K562 (cell line): ENCODE measurements around the gene CNGB1. TPM values are rescaled to one million over a fixed set of nuclear protein-coding genes. Genes with fewer than 3 reads are reported as not detected.

ENCODE experiments used
- ATAC-seq: fragments of 200-7000 bp; cut with Tn5 transposase; 3 replicates; pipeline ENCODE4 v1.9.1; 2020; ENCODE audit warnings: moderate library complexity
- BruUV-seq: library from RNA; stranded (reverse); fragments of 400-500 nt; replicated peaks from 2 replicates; lab custom pipeline; 2021; lab: Mats Ljungman, UMichigan
- CTCF ChIA-PET: fragments of 300-600 bp; formaldehyde crosslinking; extraction: SDS; loops from one replicate; lab custom pipeline; 2021; ENCODE audit warnings: low intra/inter-chr PET ratio; lab: Yijun Ruan, JAX
- POLR2A ChIA-PET: fragments of 300-600, 350-650 bp; sonication (Branson Sonifier 250); formaldehyde crosslinking; extraction: SDS; loops from one replicate; lab custom pipeline; 2021; ENCODE audit warnings: antibody characterized with exemption, inconsistent platforms; lab: Yijun Ruan, JAX
- DNase-seq, 4 experiments: peaks; one replicate each; pipeline versions ENCODE4 v3.0.0 to v3.0.0-alpha.2; 2011 to 2018; ENCODE audit warnings: low spot score in 3 of 4, mixed read lengths in 3 of 4; ENCODE audit errors: extremely low read depth in 1 of 4
- FAIRE-seq: peaks from 2 replicates; lab custom pipeline; 2011; peaks lifted over from hg19 to GRCh38; lab: Jason Lieb, UNC
- H2AFZ ChIP-seq: 2 replicates; pipeline ENCODE4 v1.6.0; 2011; ENCODE audit warnings: low read depth, low read length, control low read depth, inconsistent platforms
- H3K27ac ChIP-seq: fragments of 200-600 bp; 3 replicates; pipeline ENCODE4 v1.8.0; 2011; ENCODE audit warnings: low read depth, mild to moderate bottlenecking, control low read depth, inconsistent platforms, low read length, moderate library complexity, mixed read lengths; ENCODE audit errors: extremely low read depth
- H3K27me3 ChIP-seq, 2 experiments: fragments of 300-600 bp in 1 of 2; 2 replicates in 1 of 2; 3 replicates in 1 of 2; pipeline versions ENCODE4 v1.6.0 to v1.8.0; 2011; ENCODE audit warnings: inconsistent platforms in 2 of 2, low read length in 2 of 2, mild to moderate bottlenecking in 1 of 2, mixed read lengths in 1 of 2, moderate library complexity in 1 of 2; ENCODE audit not compliant: control insufficient read depth in 2 of 2, insufficient read depth in 2 of 2
- H3K36me3 ChIP-seq: fragments of 300-600 bp; 3 replicates; pipeline ENCODE4 v1.8.0; 2011; ENCODE audit warnings: mild to moderate bottlenecking, low read length, inconsistent platforms; ENCODE audit not compliant: control insufficient read depth, insufficient read depth
- H3K4me1 ChIP-seq, 2 experiments: fragments of 200-600 bp in 1 of 2; replicated peaks in 1 of 2; 2 replicates in 1 of 2; 3 replicates in 1 of 2; pipeline versions ENCODE4 v1.5.1 to v1.8.0; 2011; ENCODE audit warnings: inconsistent platforms in 2 of 2, low read length in 2 of 2, mild to moderate bottlenecking in 1 of 2, mixed read lengths in 1 of 2, moderate library complexity in 1 of 2; ENCODE audit not compliant: control insufficient read depth in 2 of 2, insufficient read depth in 2 of 2
- H3K4me2 ChIP-seq: 2 replicates; pipeline ENCODE4 v1.6.1; 2011; ENCODE audit warnings: low read length, control low read depth, inconsistent platforms, mixed read lengths; ENCODE audit not compliant: insufficient read depth
- H3K4me3 ChIP-seq: fragments of 200-600 bp; sonication (generic), shearing (Covaris generic); 2 replicates; pipeline ENCODE4 v1.5.1; 2016; ENCODE audit warnings: control low read depth, inconsistent platforms
- H3K79me2 ChIP-seq: fragments of 200-600 bp; 3 replicates; pipeline ENCODE4 v1.8.0; 2011; ENCODE audit warnings: low read length, inconsistent platforms; ENCODE audit not compliant: control insufficient read depth, insufficient read depth
- H3K9ac ChIP-seq, 2 experiments: 2 replicates each; pipeline versions ENCODE4 v1.6.0 to v1.6.1; 2011; ENCODE audit warnings: low read depth in 2 of 2, low read length in 2 of 2, control low read depth in 1 of 2, inconsistent platforms in 1 of 2, mild to moderate bottlenecking in 1 of 2, mixed read lengths in 1 of 2; ENCODE audit not compliant: insufficient read depth in 1 of 2
- H3K9me1 ChIP-seq: one replicate; pipeline ENCODE4 v1.6.0; 2011; ENCODE audit warnings: inconsistent platforms, mild to moderate bottlenecking, low read length, moderate library complexity; ENCODE audit not compliant: control insufficient read depth, insufficient read depth
- H3K9me3 ChIP-seq: replicated peaks from 2 replicates; pipeline ENCODE4 v1.5.1; 2011; ENCODE audit warnings: low read depth, low read length, inconsistent platforms; ENCODE audit not compliant: control insufficient read depth, insufficient read depth
- H4K20me1 ChIP-seq: replicated peaks from 2 replicates; pipeline ENCODE4 v1.6.1; 2011; ENCODE audit warnings: low read length, inconsistent platforms, mixed read lengths; ENCODE audit not compliant: control insufficient read depth, insufficient read depth
- HSF4 ChIP-seq: fragments of 250-450 bp; sonication (Bioruptor Pico); IDR thresholded peaks from 2 replicates; pipeline ENCODE4 v2.1.2; 2022; ENCODE audit warnings: mild to moderate bottlenecking, moderate library complexity, borderline replicate concordance
- MYBL2 ChIP-seq, 2 experiments: fragments of 450-650 bp in 1 of 2; sonication (generic) in 1 of 2; formaldehyde crosslinking in 1 of 2; IDR thresholded peaks; 2 replicates each; pipeline versions ENCODE4 v1.6.1 to v1.8.1; 2017 to 2022; ENCODE audit warnings: borderline replicate concordance in 1 of 2, inconsistent platforms in 1 of 2, low read depth in 1 of 2, mild to moderate bottlenecking in 1 of 2, missing genetic modification reagents in 1 of 2, moderate library complexity in 1 of 2
- NFIC ChIP-seq: fragments of 450-650 bp; IDR thresholded peaks from 2 replicates; pipeline ENCODE4 v1.6.1; 2017; ENCODE audit warnings: mild to moderate bottlenecking, inconsistent platforms
- TAF7 ChIP-seq: fragments of 450-650 bp; IDR thresholded peaks from 2 replicates; pipeline ENCODE4 v1.6.1; 2016; ENCODE audit warnings: missing genetic modification characterization, missing compliant biosample characterization
- TCF3 ChIP-seq: sonication (generic); formaldehyde crosslinking; IDR thresholded peaks from 2 replicates; pipeline ENCODE4 v1.4.0; 2020; ENCODE audit warnings: mild to moderate bottlenecking, missing genetic modification reagents
- ZKSCAN8 ChIP-seq: fragments of 200-800 bp; sonication (Bioruptor generic); IDR thresholded peaks from 2 replicates; pipeline ENCODE4 v1.6.1; 2016; ENCODE audit warnings: missing genetic modification characterization, missing compliant biosample characterization
- WGBS: fragments of 100-300 bp; shearing (Covaris generic); methylation state at CpG from one replicate; pipeline ENCODE4 v1.1.6; 2016; ENCODE audit warnings: low coverage, mixed read lengths; ENCODE audit not compliant: insufficient coverage; ENCODE audit errors: missing lambda C conversion rate; 5-methylcytosine and 5-hydroxymethylcytosine counted together
- in situ Hi-C: fragments of 300-500 bp; cut with MboI; formaldehyde crosslinking; loops from 4 replicates; pipeline ENCODE4 v1.15.0; 2018; ENCODE audit warnings: inconsistent platforms, mixed read lengths
- intact Hi-C: fragments of 100-400 bp; cut with micrococcal nuclease; formaldehyde crosslinking; loops from 2 replicates; pipeline ENCODE4 v1.14.2; 2022
- polyA plus RNA-seq, 8 experiments: library from polyadenylated mRNA; depleted of rRNA in 4 of 8; stranded (reverse) in 5 of 8; unstranded in 3 of 8; fragments of >200 nt; fragmentation: Nextera tagmentation in 2 of 8; fragmentation: Illumina TruSeq in 1 of 8; extraction: Ambion mirVana in 2 of 8; extraction: Trizol in 1 of 8; gene quantifications; 2 replicates each; pipeline versions ENCODE4 v1.2.1 to v1.2.3, GENCODE V29; 2011 to 2014; ENCODE audit warnings: inconsistent platforms in 1 of 8, missing spikeins in 1 of 8
- total RNA-seq, 7 experiments: library from RNA; depleted of rRNA in 6 of 7; stranded (reverse); fragments of >200 nt in 6 of 7; fragmentation: Illumina TruSeq in 2 of 7; extraction: Trizol in 2 of 7; gene quantifications; 2 replicates each; pipeline versions ENCODE4 v1.2.1 to v1.2.3, GENCODE V29; 2011 to 2021; ENCODE audit warnings: low replicate concordance in 1 of 7
- TF ChIP-seq, protein P1 (sequence below): sonication (generic); formaldehyde crosslinking; IDR thresholded peaks from 2 replicates; pipeline ENCODE4 v1.9.0; 2022; ENCODE audit warnings: mild to moderate bottlenecking, missing genetic modification reagents
- TF ChIP-seq, protein P2 (sequence below): fragments of 450-650 bp; IDR thresholded peaks from 2 replicates; pipeline ENCODE4 v1.6.1; 2017; ENCODE audit warnings: antibody characterized with exemption, mild to moderate bottlenecking

CNGB1 gene
- total and polyA plus RNA-seq, 9 of the 15 experiments (the other 6 are each of a cell fraction or from before 2014, with no cell fraction given), result not detected

DNA sequence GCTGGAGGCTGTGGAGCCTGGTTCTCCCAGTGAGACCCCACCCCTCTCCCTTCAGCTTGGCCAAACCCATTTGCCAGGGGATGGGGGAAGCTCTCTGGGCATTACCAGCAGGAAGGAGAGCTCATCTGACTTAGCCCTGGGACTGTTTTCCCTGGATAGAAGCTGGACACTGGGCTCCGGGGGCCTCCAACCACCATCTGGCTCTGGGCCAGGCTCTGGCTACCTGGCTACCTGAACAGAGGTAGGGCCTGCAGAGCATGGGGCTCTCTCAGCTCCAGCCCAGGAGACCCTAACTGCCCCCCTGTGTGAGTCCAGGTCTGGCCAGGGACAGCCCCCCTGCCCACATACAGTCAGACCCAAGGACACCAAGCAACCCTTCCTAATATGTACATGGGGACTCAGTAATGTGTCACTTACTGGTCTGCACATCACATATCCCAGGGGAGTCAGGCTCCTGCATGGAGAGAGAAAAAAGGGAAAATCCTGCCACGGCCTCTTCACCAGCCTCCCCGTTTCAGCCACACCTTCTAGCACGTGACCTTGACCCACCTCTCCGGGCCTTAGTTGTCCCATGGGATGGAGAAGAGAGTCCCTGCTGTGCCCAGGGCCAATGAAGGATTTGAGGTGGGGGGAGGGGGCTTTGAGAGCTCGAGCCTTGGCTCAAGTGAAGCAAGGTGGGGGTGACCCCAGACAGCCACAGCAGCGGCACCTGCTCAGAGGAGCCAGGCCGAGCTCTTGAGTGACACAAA is 13.8 kb downstream of the CNGB1 start:
- Histone ChIP-seq H3K4me3 (no peak overlapping the region), H4K20me1 (no peaks in the 10 kb centered on the region), H3K36me3 (no peaks in the 10 kb centered on the region), H2AFZ (no peak overlapping the region; the same call in 1 of the 2 replicates), H3K27me3 (no peaks in the 10 kb centered on the region; a peak in 1 of 5 replicates), H3K9ac (no peak overlapping the region), H3K9me1 (no peaks in the 10 kb centered on the region), H3K27ac (no peak overlapping the region), H3K79me2 (no peaks in the 10 kb centered on the region), H3K4me2 (no peak overlapping the region), H3K4me1 (peaks cover 0 to 23% of the 10 kb centered on the region in 2 experiments; a peak in 3 of 5 replicates), H3K9me3 (no peaks in the 10 kb centered on the region)
- 56% methylated on average over 8 of the region's 8 CpGs for WGBS
- DNase-seq (no peak), ATAC-seq (no peak), FAIRE-seq (no peak)
- intact Hi-C loops (no loop called here), in situ Hi-C loops (no loop called here)
- BruUV-seq, result no TSS peak
- POLR2A ChIA-PET, result interaction anchor here (0.7 to 2.8 kb wide), 4 partner anchors 10 to 23 kb away, joined by 3 to 18 read pairs (median 3); a partner anchor contains a TSS
- CTCF ChIA-PET, result no interaction called here
- TF ChIP-seq, protein P1, sequence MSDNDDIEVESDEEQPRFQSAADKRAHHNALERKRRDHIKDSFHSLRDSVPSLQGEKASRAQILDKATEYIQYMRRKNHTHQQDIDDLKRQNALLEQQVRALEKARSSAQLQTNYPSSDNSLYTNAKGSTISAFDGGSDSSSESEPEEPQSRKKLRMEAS (CRISPR knock-in tag), result no peak
- peak; percentile 56 for TF ChIP-seq NFIC
- TF ChIP-seq MYBL2 (IDR thresholded peaks at IDR 0.05; ENCODE audit: low read depth), result no peak
- no peak for TF ChIP-seq MYBL2 (CRISPR knock-in tag; IDR thresholded peaks at IDR 0.05; ENCODE audit: borderline replicate concordance)
- no peak for TF ChIP-seq HSF4 (CRISPR knock-in tag)
- no peak for TF ChIP-seq TAF7
- no peak for TF ChIP-seq ZKSCAN8 (CRISPR knock-in tag)
- TF ChIP-seq, protein P2, sequence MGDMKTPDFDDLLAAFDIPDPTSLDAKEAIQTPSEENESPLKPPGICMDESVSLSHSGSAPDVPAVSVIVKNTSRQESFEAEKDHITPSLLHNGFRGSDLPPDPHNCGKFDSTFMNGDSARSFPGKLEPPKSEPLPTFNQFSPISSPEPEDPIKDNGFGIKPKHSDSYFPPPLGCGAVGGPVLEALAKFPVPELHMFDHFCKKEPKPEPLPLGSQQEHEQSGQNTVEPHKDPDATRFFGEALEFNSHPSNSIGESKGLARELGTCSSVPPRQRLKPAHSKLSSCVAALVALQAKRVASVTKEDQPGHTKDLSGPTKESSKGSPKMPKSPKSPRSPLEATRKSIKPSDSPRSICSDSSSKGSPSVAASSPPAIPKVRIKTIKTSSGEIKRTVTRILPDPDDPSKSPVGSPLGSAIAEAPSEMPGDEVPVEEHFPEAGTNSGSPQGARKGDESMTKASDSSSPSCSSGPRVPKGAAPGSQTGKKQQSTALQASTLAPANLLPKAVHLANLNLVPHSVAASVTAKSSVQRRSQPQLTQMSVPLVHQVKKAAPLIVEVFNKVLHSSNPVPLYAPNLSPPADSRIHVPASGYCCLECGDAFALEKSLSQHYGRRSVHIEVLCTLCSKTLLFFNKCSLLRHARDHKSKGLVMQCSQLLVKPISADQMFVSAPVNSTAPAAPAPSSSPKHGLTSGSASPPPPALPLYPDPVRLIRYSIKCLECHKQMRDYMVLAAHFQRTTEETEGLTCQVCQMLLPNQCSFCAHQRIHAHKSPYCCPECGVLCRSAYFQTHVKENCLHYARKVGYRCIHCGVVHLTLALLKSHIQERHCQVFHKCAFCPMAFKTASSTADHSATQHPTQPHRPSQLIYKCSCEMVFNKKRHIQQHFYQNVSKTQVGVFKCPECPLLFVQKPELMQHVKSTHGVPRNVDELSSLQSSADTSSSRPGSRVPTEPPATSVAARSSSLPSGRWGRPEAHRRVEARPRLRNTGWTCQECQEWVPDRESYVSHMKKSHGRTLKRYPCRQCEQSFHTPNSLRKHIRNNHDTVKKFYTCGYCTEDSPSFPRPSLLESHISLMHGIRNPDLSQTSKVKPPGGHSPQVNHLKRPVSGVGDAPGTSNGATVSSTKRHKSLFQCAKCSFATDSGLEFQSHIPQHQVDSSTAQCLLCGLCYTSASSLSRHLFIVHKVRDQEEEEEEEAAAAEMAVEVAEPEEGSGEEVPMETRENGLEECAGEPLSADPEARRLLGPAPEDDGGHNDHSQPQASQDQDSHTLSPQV, result no peak
- no peak for TF ChIP-seq TCF3 (CRISPR knock-in tag)
